Measurements from ENCODE around the gene SETBP1. TPM values are rescaled to one million over a fixed set of nuclear protein-coding genes. Genes with fewer than 3 reads are reported as not detected.

SETBP1 gene
- total RNA-seq, 2 donors from 2014 or later = 17.3 to 20.1 TPM

DNA sequence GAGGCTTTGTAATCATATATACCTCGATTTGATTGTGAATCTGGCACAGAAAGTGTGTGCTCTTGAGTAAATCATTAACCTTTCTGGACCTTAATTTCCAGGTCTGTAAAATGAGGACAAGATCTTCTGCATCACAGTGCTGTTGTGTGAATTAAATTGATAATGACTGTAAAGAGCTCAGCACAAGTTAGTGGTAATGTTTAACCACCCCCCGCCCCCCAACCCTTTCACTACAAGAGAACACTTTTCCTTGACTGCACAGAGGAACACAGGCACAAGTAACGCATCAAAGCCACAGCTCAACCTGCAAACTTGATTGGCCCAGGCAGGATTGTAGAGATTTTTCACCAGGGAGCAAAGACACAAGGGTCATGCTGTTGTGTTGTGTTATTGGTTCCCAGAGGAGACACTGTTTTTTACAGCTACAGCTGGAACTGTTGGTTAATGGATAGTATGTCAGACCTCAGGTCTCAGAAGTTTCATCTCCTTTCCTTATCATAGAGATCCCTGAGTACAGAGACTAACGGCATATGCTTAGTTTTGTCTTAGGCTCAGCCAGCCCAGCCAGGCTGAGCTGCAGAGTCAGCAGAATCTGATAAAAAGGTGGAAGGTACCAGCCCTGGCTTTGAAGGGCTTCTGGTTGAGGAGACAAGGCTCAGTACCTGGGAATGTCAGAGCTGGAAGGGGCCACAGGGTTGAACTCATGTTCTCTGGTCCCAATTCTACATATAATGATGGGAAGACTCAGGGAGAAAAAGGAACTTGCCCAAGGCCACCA lies 10.6 kb downstream of the SETBP1 start:
- H3K4me1 Mint-ChIP-seq = peaks cover 27% of the 10 kb centered on the region
- TF ChIP-seq, protein P1, sequence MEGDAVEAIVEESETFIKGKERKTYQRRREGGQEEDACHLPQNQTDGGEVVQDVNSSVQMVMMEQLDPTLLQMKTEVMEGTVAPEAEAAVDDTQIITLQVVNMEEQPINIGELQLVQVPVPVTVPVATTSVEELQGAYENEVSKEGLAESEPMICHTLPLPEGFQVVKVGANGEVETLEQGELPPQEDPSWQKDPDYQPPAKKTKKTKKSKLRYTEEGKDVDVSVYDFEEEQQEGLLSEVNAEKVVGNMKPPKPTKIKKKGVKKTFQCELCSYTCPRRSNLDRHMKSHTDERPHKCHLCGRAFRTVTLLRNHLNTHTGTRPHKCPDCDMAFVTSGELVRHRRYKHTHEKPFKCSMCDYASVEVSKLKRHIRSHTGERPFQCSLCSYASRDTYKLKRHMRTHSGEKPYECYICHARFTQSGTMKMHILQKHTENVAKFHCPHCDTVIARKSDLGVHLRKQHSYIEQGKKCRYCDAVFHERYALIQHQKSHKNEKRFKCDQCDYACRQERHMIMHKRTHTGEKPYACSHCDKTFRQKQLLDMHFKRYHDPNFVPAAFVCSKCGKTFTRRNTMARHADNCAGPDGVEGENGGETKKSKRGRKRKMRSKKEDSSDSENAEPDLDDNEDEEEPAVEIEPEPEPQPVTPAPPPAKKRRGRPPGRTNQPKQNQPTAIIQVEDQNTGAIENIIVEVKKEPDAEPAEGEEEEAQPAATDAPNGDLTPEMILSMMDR (conservative IDR thresholded peaks at IDR 0.05) = no peak
- H3K27me3 Mint-ChIP-seq (ENCODE audit: insufficient read depth) = no peaks in the 10 kb centered on the region
- H3K4me3 Mint-ChIP-seq = no peak overlapping the region
- H3K36me3 ChIP-seq (ENCODE audit: control insufficient read depth, insufficient read depth, low read length) = peaks cover 22% of the 10 kb centered on the region
- H3K4me3 ChIP-seq (ENCODE audit: low read length) = no peak overlapping the region
- no peaks in the 10 kb centered on the region for H3K9me3 ChIP-seq (ENCODE audit: control insufficient read depth, low read length)
- peaks cover 11% of the 10 kb centered on the region for H3K4me1 ChIP-seq (ENCODE audit: control insufficient read depth, insufficient read depth, low read length)
- WGBS, 2 experiments (ENCODE audit: insufficient coverage in 1 of 2, insufficient read length in 1 of 2) = 93 to 100% methylated on average over 2 to 4 of the region's 4 CpGs
- no peak for DNase-seq
- H3K27me3 ChIP-seq (ENCODE audit: control insufficient read depth, insufficient read depth, low read length, poor library complexity, severe bottlenecking) = no peaks in the 10 kb centered on the region
- no peak overlapping the region for H3K27ac Mint-ChIP-seq
- no peaks in the 10 kb centered on the region for H3K36me3 Mint-ChIP-seq (ENCODE audit: low read depth)
- no peaks in the 10 kb centered on the region for H3K9me3 Mint-ChIP-seq
- no peak overlapping the region for H3K27ac ChIP-seq (ENCODE audit: low read depth, low read length)
- H3K9ac ChIP-seq (ENCODE audit: extremely low read depth, low read length, poor library complexity, severe bottlenecking) = no peak overlapping the region

DNA sequence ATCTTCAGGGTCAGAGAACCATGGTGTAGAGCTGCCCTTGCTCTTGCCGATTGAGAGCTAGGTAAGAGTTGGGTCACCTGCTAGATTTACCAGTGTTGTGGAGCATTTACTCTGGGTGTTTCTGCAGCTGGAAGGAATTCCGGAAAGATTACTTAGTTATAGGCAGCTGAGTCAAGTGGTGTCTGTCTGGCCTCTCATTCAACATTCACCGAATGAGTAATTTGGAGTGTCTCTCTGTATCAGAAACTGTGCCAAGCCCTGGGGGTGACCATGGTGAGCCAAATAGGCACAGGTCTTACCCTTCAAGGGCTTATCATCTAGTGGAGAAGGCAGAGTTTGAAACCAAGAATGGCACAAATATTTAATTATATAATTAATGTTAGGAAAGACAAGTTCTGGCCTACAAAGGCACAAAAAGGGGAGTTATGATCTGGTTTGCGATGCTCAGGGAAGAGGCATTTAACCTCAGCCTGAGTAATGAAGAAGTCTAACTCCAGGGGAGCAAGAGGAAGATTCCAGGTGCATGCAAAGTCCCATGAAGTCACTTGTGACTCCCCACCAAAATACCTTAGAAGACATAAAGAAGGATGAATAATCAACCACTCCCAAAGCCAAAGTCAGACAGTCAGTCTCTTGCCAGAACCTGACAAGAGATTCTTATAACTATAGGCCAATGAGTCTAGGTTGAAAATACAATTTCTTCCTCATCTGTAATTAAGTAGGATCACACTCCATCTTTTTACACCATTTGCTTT lies 12.5 kb downstream of the SETBP1 start:
- H3K9me3 ChIP-seq (ENCODE audit: control insufficient read depth, low read length) = no peaks in the 10 kb centered on the region
- Mint-ChIP-seq H3K36me3 (ENCODE audit: low read depth) (no peaks in the 10 kb centered on the region), H3K27me3 (ENCODE audit: insufficient read depth) (no peaks in the 10 kb centered on the region), H3K9me3 (no peaks in the 10 kb centered on the region), H3K27ac (no peak overlapping the region), H3K4me3 (no peak overlapping the region), H3K4me1 (peaks cover 44% of the 10 kb centered on the region)
- peaks cover 27% of the 10 kb centered on the region for H3K4me1 ChIP-seq (ENCODE audit: control insufficient read depth, insufficient read depth, low read length)
- 89 to 93% methylated on average over 3 to 4 of the region's 4 CpGs for WGBS, 2 experiments (ENCODE audit: insufficient coverage in 1 of 2, insufficient read length in 1 of 2)
- TF ChIP-seq, protein P1 (conservative IDR thresholded peaks at IDR 0.05) = no peak
- peaks cover 22% of the 10 kb centered on the region for H3K36me3 ChIP-seq (ENCODE audit: control insufficient read depth, insufficient read depth, low read length)
- no peaks in the 10 kb centered on the region for H3K27me3 ChIP-seq (ENCODE audit: control insufficient read depth, insufficient read depth, low read length, poor library complexity, severe bottlenecking)
- H3K4me3 ChIP-seq (ENCODE audit: low read length) = no peak overlapping the region
- no peak for DNase-seq
- H3K27ac ChIP-seq (ENCODE audit: low read depth, low read length) = no peak overlapping the region
- H3K9ac ChIP-seq (ENCODE audit: extremely low read depth, low read length, poor library complexity, severe bottlenecking) = no peak overlapping the region

DNA sequence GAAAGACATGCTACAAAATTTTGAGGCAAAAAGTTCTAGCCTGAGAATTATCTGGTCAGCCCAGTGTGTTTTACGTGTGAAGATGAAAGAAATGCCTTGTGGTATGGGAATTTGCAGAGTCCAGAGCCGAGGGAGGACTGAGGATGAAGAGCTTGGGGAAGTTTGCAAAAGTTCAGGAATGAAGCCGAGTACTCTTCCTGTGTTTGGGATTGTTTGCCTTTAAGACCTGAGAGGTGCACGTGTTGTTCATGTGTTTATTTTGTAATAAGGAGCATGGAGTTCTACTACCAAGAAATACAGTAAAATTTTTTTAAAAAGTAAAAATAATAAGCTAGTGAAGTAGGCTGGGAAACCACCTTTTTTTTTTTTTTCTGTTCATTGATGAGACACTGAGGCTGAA lies 14.8 kb downstream of the SETBP1 start:
- Histone ChIP-seq H3K27ac (ENCODE audit: low read depth, low read length) (no peak overlapping the region), H3K9ac (ENCODE audit: extremely low read depth, low read length, poor library complexity, severe bottlenecking) (no peak overlapping the region), H3K36me3 (ENCODE audit: control insufficient read depth, insufficient read depth, low read length) (peaks cover 18% of the 10 kb centered on the region), H3K4me1 (ENCODE audit: control insufficient read depth, insufficient read depth, low read length) (peaks cover 31% of the 10 kb centered on the region), H3K4me3 (ENCODE audit: low read length) (no peak overlapping the region), H3K27me3 (ENCODE audit: control insufficient read depth, insufficient read depth, low read length, poor library complexity, severe bottlenecking) (no peaks in the 10 kb centered on the region), H3K9me3 (ENCODE audit: control insufficient read depth, low read length) (no peaks in the 10 kb centered on the region)
- DNase-seq = no peak
- Mint-ChIP-seq H3K36me3 (ENCODE audit: low read depth) (no peaks in the 10 kb centered on the region), H3K9me3 (no peaks in the 10 kb centered on the region), H3K4me3 (no peak overlapping the region), H3K27me3 (ENCODE audit: insufficient read depth) (no peaks in the 10 kb centered on the region), H3K27ac (no peak overlapping the region), H3K4me1 (peaks cover 50% of the 10 kb centered on the region)
- TF ChIP-seq, protein P1 (conservative IDR thresholded peaks at IDR 0.05) = no peak
- WGBS, 2 experiments (ENCODE audit: insufficient coverage in 1 of 2, insufficient read length in 1 of 2) = 87 to 96% methylated on average over 2 to 3 of the region's 4 CpGs

All from endodermal cell (in vitro differentiated cells).